HEK293 (cell line): ENCODE results near the gene ING1.

Experiments used
- ATF2 ChIP-seq: fragments of 450-650 bp; formaldehyde crosslinking; IDR thresholded peaks from 2 replicates; pipeline ENCODE4 v1.5.1; 2016; ENCODE audit warnings: missing biosample characterization, missing genetic modification characterization, low read depth
- IKZF3 ChIP-seq: fragments of 450-650 bp; IDR thresholded peaks from 2 replicates; pipeline ENCODE4 v1.5.0; 2018; ENCODE audit warnings: missing biosample characterization, mild to moderate bottlenecking, missing genetic modification characterization, moderate library complexity
- PATZ1 ChIP-seq: fragments of 450-650 bp; formaldehyde crosslinking; IDR thresholded peaks from 2 replicates; pipeline ENCODE4 v1.5.1; 2016; ENCODE audit warnings: missing biosample characterization, missing genetic modification characterization
- WT1 ChIP-seq: fragments of 450-650 bp; formaldehyde crosslinking; IDR thresholded peaks from 2 replicates; pipeline ENCODE4 v1.5.1; 2016; ENCODE audit warnings: missing biosample characterization, missing genetic modification characterization
- ZBTB21 ChIP-seq: fragments of 450-650 bp; formaldehyde crosslinking; IDR thresholded peaks from 2 replicates; pipeline ENCODE4 v1.5.1; 2017; ENCODE audit warnings: missing biosample characterization, missing genetic modification characterization
- ZBTB48 ChIP-seq: fragments of 450-650 bp; formaldehyde crosslinking; IDR thresholded peaks from 2 replicates; pipeline ENCODE4 v1.5.1; 2016; ENCODE audit warnings: missing biosample characterization, missing genetic modification characterization
- ZBTB49 ChIP-seq: fragments of 450-650 bp; formaldehyde crosslinking; IDR thresholded peaks from 2 replicates; pipeline ENCODE4 v1.5.1; 2016; ENCODE audit warnings: missing biosample characterization, missing genetic modification characterization, low read depth
- ZNF148 ChIP-seq: fragments of 450-650 bp; formaldehyde crosslinking; IDR thresholded peaks from 2 replicates; pipeline ENCODE4 v1.5.0; 2017; ENCODE audit warnings: missing biosample characterization, missing genetic modification characterization, borderline replicate concordance
- ZNF155 ChIP-seq: fragments of 450-650 bp; formaldehyde crosslinking; IDR thresholded peaks from 2 replicates; pipeline ENCODE4 v1.5.1; 2016; ENCODE audit warnings: missing biosample characterization, missing genetic modification characterization
- ZNF157 ChIP-seq: fragments of 450-650 bp; formaldehyde crosslinking; IDR thresholded peaks from 2 replicates; pipeline ENCODE4 v1.5.1; 2016; ENCODE audit warnings: missing biosample characterization, missing genetic modification characterization
- ZNF16 ChIP-seq: fragments of 450-650 bp; formaldehyde crosslinking; IDR thresholded peaks from 2 replicates; pipeline ENCODE4 v1.5.1; 2016; ENCODE audit warnings: low read depth, missing biosample characterization, missing genetic modification characterization
- ZNF211 ChIP-seq: fragments of 450-650 bp; formaldehyde crosslinking; IDR thresholded peaks from 2 replicates; pipeline ENCODE4 v1.5.1; 2016; ENCODE audit warnings: low read depth, missing biosample characterization, missing genetic modification characterization
- ZNF274 ChIP-seq, 2 experiments: fragments of 200-500 bp in 1 of 2; fragments of 450-650 bp in 1 of 2; sonication (Bioruptor generic) in 1 of 2; formaldehyde crosslinking in 1 of 2; IDR thresholded peaks; 2 replicates each; pipeline versions ENCODE4 v1.5.1 to v1.6.1; 2014 to 2016; ENCODE audit warnings: borderline replicate concordance in 1 of 2, inconsistent platforms in 1 of 2, low read length in 1 of 2, missing biosample characterization in 1 of 2, missing genetic modification characterization in 1 of 2
- ZNF341 ChIP-seq: fragments of 450-650 bp; formaldehyde crosslinking; IDR thresholded peaks from 2 replicates; pipeline ENCODE4; 2016; ENCODE audit warnings: low read depth, missing biosample characterization, missing genetic modification characterization
- ZNF350 ChIP-seq: fragments of 450-650 bp; formaldehyde crosslinking; IDR thresholded peaks from 2 replicates; pipeline ENCODE4 v1.5.0; 2017; ENCODE audit warnings: missing biosample characterization, mild to moderate bottlenecking, missing genetic modification characterization
- ZNF426 ChIP-seq: fragments of 450-650 bp; formaldehyde crosslinking; IDR thresholded peaks from 2 replicates; pipeline ENCODE4 v1.5.1; 2017; ENCODE audit warnings: missing biosample characterization, missing genetic modification characterization, mild to moderate bottlenecking, inconsistent platforms, moderate library complexity
- ZNF544 ChIP-seq: fragments of 450-650 bp; formaldehyde crosslinking; IDR thresholded peaks from 2 replicates; pipeline ENCODE4 v1.5.0; 2017; ENCODE audit warnings: missing biosample characterization, missing genetic modification characterization
- ZNF621 ChIP-seq: fragments of 450-650 bp; formaldehyde crosslinking; IDR thresholded peaks from 2 replicates; pipeline ENCODE4 v1.5.1; 2017; ENCODE audit warnings: missing biosample characterization, missing genetic modification characterization
- ZNF658 ChIP-seq: fragments of 450-650 bp; formaldehyde crosslinking; IDR thresholded peaks from 2 replicates; pipeline ENCODE4; 2016; ENCODE audit warnings: missing biosample characterization, missing genetic modification characterization
- ZNF670 ChIP-seq: fragments of 450-650 bp; formaldehyde crosslinking; IDR thresholded peaks from 2 replicates; pipeline ENCODE4 v1.5.1; 2016; ENCODE audit warnings: missing biosample characterization, missing genetic modification characterization, low read depth
- ZNF701 ChIP-seq: fragments of 450-650 bp; formaldehyde crosslinking; IDR thresholded peaks from 2 replicates; pipeline ENCODE4 v1.5.1; 2016; ENCODE audit warnings: missing biosample characterization, missing genetic modification characterization
- ZNF791 ChIP-seq: fragments of 450-650 bp; formaldehyde crosslinking; IDR thresholded peaks from 2 replicates; pipeline ENCODE4 v1.5.1; 2016; ENCODE audit warnings: missing biosample characterization, missing genetic modification characterization
- TF ChIP-seq, protein P1 (sequence below): fragments of 450-650 bp; formaldehyde crosslinking; IDR thresholded peaks from 2 replicates; pipeline ENCODE4 v1.5.1; 2016; ENCODE audit warnings: missing biosample characterization, missing genetic modification characterization

The ING1 gene

DNA sequence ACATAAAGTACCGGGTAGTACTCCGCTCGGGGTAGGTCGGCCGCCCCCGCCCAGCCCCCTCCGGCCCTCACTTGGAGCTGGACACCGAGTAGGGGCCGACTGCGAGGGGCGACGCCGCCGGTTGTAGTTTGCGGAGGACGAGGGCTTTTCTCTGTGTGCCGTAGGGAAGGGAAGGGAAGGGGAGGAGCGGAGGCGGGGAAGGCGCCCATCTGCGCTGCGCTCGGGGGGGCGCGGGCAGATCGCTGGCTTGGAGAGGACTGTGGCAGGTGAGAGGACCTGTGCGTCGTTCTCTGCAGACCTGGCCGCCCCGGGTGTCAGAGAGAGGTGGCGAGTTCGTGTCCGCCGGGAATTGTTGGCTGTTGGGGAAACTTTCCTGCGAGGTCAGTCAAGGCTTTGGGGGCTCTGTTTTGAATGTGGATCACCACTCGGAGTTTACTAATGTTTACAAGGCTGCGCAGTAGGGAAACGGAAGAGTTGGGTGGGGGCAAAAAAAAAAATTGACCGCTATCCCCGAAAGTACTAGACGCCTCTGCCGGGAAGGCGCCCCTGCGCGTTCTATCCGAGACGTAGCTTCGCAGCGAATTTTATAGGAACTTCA lies 1.4 kb downstream of the ING1 start (continued):
- TF ChIP-seq, protein P1, sequence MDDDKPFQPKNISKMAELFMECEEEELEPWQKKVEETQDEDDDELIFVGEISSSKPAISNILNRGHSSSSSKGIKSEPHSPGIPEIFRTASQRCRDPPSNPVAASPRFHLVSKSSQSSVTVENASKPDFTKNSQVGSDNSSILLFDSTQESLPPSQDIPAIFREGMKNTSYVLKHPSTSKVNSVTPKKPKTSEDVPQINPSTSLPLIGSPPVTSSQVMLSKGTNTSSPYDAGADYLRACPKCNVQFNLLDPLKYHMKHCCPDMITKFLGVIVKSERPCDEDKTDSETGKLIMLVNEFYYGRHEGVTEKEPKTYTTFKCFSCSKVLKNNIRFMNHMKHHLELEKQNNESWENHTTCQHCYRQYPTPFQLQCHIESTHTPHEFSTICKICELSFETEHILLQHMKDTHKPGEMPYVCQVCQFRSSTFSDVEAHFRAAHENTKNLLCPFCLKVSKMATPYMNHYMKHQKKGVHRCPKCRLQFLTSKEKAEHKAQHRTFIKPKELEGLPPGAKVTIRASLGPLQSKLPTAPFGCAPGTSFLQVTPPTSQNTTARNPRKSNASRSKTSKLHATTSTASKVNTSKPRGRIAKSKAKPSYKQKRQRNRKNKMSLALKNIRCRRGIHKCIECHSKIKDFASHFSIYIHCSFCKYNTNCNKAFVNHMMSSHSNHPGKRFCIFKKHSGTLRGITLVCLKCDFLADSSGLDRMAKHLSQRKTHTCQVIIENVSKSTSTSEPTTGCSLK (tag by site-specific recombination): no peak
- TF ChIP-seq ZNF157 (tag by site-specific recombination) (no peak), ZNF544 (no peak), ZNF426 (no peak), ZNF701 (no peak), ZNF791 (no peak), ZBTB49 (tag by site-specific recombination) (no peak), IKZF3 (tag by site-specific recombination) (peak; percentile 51; the same call in 1 of the 2 replicates), ATF2 (tag by site-specific recombination) (no peak), ZNF148 (no peak), ZNF16 (tag by site-specific recombination) (no peak), ZNF621 (no peak), ZNF211 (tag by site-specific recombination) (no peak), ZNF155 (tag by site-specific recombination) (no peak), ZBTB21 (peak; percentile 33; the same call in 1 of the 2 replicates), ZBTB48 (0 out of 2 replicates have a peak, but pooled peaks have one; percentile 43), ZNF274 (IDR thresholded peaks at IDR 0.05; ENCODE audit: low read length) (no peak), ZNF274 (tag by site-specific recombination; IDR thresholded peaks at IDR 0.05; ENCODE audit: borderline replicate concordance) (no peak), ZNF350 (tag by site-specific recombination) (no peak), ZNF658 (tag by site-specific recombination) (no peak), WT1 (tag by site-specific recombination) (no peak), ZNF341 (tag by site-specific recombination) (no peak), PATZ1 (tag by site-specific recombination) (peak; percentile 97), ZNF670 (no peak)
